Astrocyte (in vitro differentiated cells and primary cell): ENCODE results near the gene PHKG2. TPM values are rescaled to one million over a fixed set of nuclear protein-coding genes. Genes with fewer than 3 reads are reported as not detected.

ENCODE experiments used
- DNase-seq: peaks from one replicate; pipeline ENCODE4 v3.0.0-alpha.2; 2010; ENCODE audit warnings: low read depth
- FAIRE-seq: peaks from 2 replicates; lab custom pipeline; 2011; peaks lifted over from hg19 to GRCh38; lab: Jason Lieb, UNC
- H2AFZ ChIP-seq: 2 replicates; pipeline ENCODE4 v1.6.0; 2012; ENCODE audit warnings: low read depth, low read length, inconsistent platforms
- H3K27ac ChIP-seq: 2 replicates; pipeline ENCODE4 v1.5.1; 2011; ENCODE audit warnings: low read depth, low read length, inconsistent platforms
- H3K27me3 ChIP-seq: 2 replicates; pipeline ENCODE4 v1.6.0; 2011; ENCODE audit warnings: low read length, inconsistent platforms; ENCODE audit not compliant: insufficient read depth
- H3K36me3 ChIP-seq: 2 replicates; pipeline ENCODE4 v1.5.1; 2011; ENCODE audit warnings: low read length, inconsistent platforms; ENCODE audit not compliant: insufficient read depth
- H3K4me1 ChIP-seq: 2 replicates; pipeline ENCODE4 v1.5.1; 2011; ENCODE audit warnings: low read length, inconsistent platforms; ENCODE audit not compliant: insufficient read depth
- H3K4me2 ChIP-seq: 2 replicates; pipeline ENCODE4 v1.6.0; 2012; ENCODE audit warnings: low read length, inconsistent platforms
- H3K4me3 ChIP-seq: 2 replicates; pipeline ENCODE4 v1.5.1; 2011; ENCODE audit warnings: low read depth, mild to moderate bottlenecking, low read length, inconsistent platforms; ENCODE audit not compliant: insufficient read depth
- H3K79me2 ChIP-seq: 2 replicates; pipeline ENCODE4 v1.6.0; 2012; ENCODE audit warnings: mild to moderate bottlenecking, low read length, inconsistent platforms; ENCODE audit not compliant: insufficient read depth
- H3K9ac ChIP-seq: 2 replicates; pipeline ENCODE4 v1.6.0; 2012; ENCODE audit warnings: mild to moderate bottlenecking, low read length, inconsistent platforms
- H3K9me3 ChIP-seq: 2 replicates; pipeline ENCODE4 v1.5.1; 2012; ENCODE audit warnings: low read depth, mild to moderate bottlenecking, low read length, inconsistent platforms; ENCODE audit not compliant: insufficient read depth
- H4K20me1 ChIP-seq: 2 replicates; pipeline ENCODE4 v1.6.0; 2012; ENCODE audit warnings: low read length, inconsistent platforms; ENCODE audit not compliant: insufficient read depth
- H3K27ac Mint-ChIP-seq: one replicate; pipeline ENCODE4 v1.8.0; 2021; ENCODE audit warnings: mild to moderate bottlenecking, mixed read lengths; ENCODE audit not compliant: unreplicated experiment
- H3K27me3 Mint-ChIP-seq: one replicate; pipeline ENCODE4 v1.8.0; 2021; ENCODE audit warnings: low read depth, mixed read lengths; ENCODE audit not compliant: unreplicated experiment
- H3K36me3 Mint-ChIP-seq: one replicate; pipeline ENCODE4 v1.8.0; 2021; ENCODE audit warnings: low read depth, mixed read lengths; ENCODE audit not compliant: unreplicated experiment
- H3K4me1 Mint-ChIP-seq: one replicate; pipeline ENCODE4 v1.8.0; 2021; ENCODE audit warnings: low read depth, mixed read lengths; ENCODE audit not compliant: unreplicated experiment
- H3K4me3 Mint-ChIP-seq: one replicate; pipeline ENCODE4 v1.8.0; 2021; ENCODE audit warnings: mild to moderate bottlenecking, moderate library complexity, mixed read lengths; ENCODE audit not compliant: unreplicated experiment
- H3K9me3 Mint-ChIP-seq: one replicate; pipeline ENCODE4 v1.8.0; 2021; ENCODE audit warnings: mild to moderate bottlenecking, mixed read lengths; ENCODE audit not compliant: unreplicated experiment
- EZH2 ChIP-seq: IDR thresholded peaks from 2 replicates; pipeline ENCODE4 v1.6.1; 2012; ENCODE audit warnings: mild to moderate bottlenecking, low read length, inconsistent platforms; ENCODE audit not compliant: insufficient read depth
- total RNA-seq: library from RNA; stranded (reverse); gene quantifications from 2 replicates; pipeline ENCODE4 v1.2.1, GENCODE V29; 2021
- TF ChIP-seq, protein P1 (sequence below): IDR thresholded peaks from 2 replicates; pipeline ENCODE4 v1.5.1; 2011; ENCODE audit warnings: low read depth, mild to moderate bottlenecking, inconsistent platforms, low read length, moderate library complexity; ENCODE audit not compliant: insufficient read depth

Gene PHKG2
- total RNA-seq, 1 donor from 2014 or later, result 34.2 TPM

- Histone ChIP-seq H3K27me3 (no peaks in the 10 kb centered on the region), H3K79me2 (peaks cover 72% of the 10 kb centered on the region), H3K4me1 (peaks cover 2% of the 10 kb centered on the region), H3K9me3 (no peaks in the 10 kb centered on the region), H3K4me2 (no peak overlapping the region), H3K27ac (no peak overlapping the region), H3K9ac (no peak overlapping the region), H2AFZ (no peak overlapping the region), H4K20me1 (peaks cover 90% of the 10 kb centered on the region), H3K36me3 (peaks cover 73% of the 10 kb centered on the region), H3K4me3 (no peak overlapping the region)
- no peaks in the 10 kb centered on the region for H3K9me3 Mint-ChIP-seq
- no peak for TF ChIP-seq EZH2
- TF ChIP-seq, protein P1, sequence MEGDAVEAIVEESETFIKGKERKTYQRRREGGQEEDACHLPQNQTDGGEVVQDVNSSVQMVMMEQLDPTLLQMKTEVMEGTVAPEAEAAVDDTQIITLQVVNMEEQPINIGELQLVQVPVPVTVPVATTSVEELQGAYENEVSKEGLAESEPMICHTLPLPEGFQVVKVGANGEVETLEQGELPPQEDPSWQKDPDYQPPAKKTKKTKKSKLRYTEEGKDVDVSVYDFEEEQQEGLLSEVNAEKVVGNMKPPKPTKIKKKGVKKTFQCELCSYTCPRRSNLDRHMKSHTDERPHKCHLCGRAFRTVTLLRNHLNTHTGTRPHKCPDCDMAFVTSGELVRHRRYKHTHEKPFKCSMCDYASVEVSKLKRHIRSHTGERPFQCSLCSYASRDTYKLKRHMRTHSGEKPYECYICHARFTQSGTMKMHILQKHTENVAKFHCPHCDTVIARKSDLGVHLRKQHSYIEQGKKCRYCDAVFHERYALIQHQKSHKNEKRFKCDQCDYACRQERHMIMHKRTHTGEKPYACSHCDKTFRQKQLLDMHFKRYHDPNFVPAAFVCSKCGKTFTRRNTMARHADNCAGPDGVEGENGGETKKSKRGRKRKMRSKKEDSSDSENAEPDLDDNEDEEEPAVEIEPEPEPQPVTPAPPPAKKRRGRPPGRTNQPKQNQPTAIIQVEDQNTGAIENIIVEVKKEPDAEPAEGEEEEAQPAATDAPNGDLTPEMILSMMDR, result no peak
- H3K36me3 Mint-ChIP-seq, result peaks cover 51% of the 10 kb centered on the region
- H3K27ac Mint-ChIP-seq, result no peak overlapping the region
- DNase-seq, result no peak
- no peak overlapping the region for H3K4me3 Mint-ChIP-seq
- peaks cover 7% of the 10 kb centered on the region for H3K4me1 Mint-ChIP-seq
- no peaks in the 10 kb centered on the region for H3K27me3 Mint-ChIP-seq
- FAIRE-seq, result no peak
These were observed 27.5 kb upstream of the PHKG2 start for GRCh38 chr16:30720694-30721093.

DNA sequence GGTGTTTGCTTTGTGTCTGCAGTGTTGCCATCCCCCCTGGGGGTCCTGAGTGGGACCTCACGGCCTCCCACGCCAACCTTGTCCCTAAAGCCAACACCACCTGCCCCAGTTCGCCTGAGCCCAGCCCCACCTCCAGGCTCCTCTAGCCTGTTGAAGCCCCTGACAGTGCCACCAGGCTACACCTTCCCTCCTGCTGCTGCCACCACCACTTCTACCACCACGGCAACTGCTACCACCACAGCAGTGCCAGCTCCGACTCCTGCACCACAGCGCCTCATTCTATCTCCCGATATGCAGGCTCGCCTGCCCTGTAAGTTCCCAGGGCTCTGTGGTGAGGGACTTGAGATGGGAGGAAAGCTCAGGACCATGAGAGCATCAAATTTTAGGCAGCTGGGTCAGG is 27.1 kb upstream of the PHKG2 start:
- H3K9me3 ChIP-seq, result no peaks in the 10 kb centered on the region
- no peaks in the 10 kb centered on the region for H3K27me3 ChIP-seq
- FAIRE-seq, result no peak
- peaks cover 50% of the 10 kb centered on the region for H3K36me3 Mint-ChIP-seq
- no peaks in the 10 kb centered on the region for H3K27me3 Mint-ChIP-seq
- H3K4me2 ChIP-seq, result no peak overlapping the region
- H3K36me3 ChIP-seq, result peaks cover 69% of the 10 kb centered on the region
- no peak overlapping the region for H3K4me3 Mint-ChIP-seq
- no peak for DNase-seq
- no peak overlapping the region for H3K27ac Mint-ChIP-seq
- H3K27ac ChIP-seq, result no peak overlapping the region
- peaks cover 89% of the 10 kb centered on the region for H4K20me1 ChIP-seq
- H3K79me2 ChIP-seq, result peaks cover 72% of the 10 kb centered on the region
- no peaks in the 10 kb centered on the region for H3K9me3 Mint-ChIP-seq
- H3K4me3 ChIP-seq, result no peak overlapping the region
- H3K4me1 ChIP-seq, result no peaks in the 10 kb centered on the region
- TF ChIP-seq, protein P1, result no peak
- no peak for TF ChIP-seq EZH2
- no peak overlapping the region for H3K9ac ChIP-seq
- H3K4me1 Mint-ChIP-seq, result peaks cover 3% of the 10 kb centered on the region
- H2AFZ ChIP-seq, result no peak overlapping the region

- H3K79me2 ChIP-seq, result peaks cover 72% of the 10 kb centered on the region
- H2AFZ ChIP-seq, result no peak overlapping the region
- no peaks in the 10 kb centered on the region for H3K27me3 ChIP-seq
- TF ChIP-seq, protein P1, result no peak
- no peak for TF ChIP-seq EZH2
- Mint-ChIP-seq H3K4me3 (no peak overlapping the region), H3K9me3 (no peaks in the 10 kb centered on the region), H3K36me3 (peaks cover 47% of the 10 kb centered on the region), H3K27me3 (no peaks in the 10 kb centered on the region), H3K4me1 (no peaks in the 10 kb centered on the region), H3K27ac (no peak overlapping the region)
- FAIRE-seq (no peak), DNase-seq (no peak)
- no peak overlapping the region for H3K27ac ChIP-seq
- H4K20me1 ChIP-seq, result peaks cover 86% of the 10 kb centered on the region
- H3K36me3 ChIP-seq, result peaks cover 67% of the 10 kb centered on the region
- no peak overlapping the region for H3K4me2 ChIP-seq
- H3K4me3 ChIP-seq, result no peak overlapping the region
- no peaks in the 10 kb centered on the region for H3K9me3 ChIP-seq
- H3K9ac ChIP-seq, result no peak overlapping the region
- H3K4me1 ChIP-seq, result no peaks in the 10 kb centered on the region
These were observed 26.6 kb upstream of the PHKG2 start for GRCh38 chr16:30721606-30722005.
